ENCODE results near the gene DERA. TPM values are rescaled to one million over a fixed set of nuclear protein-coding genes. Genes with fewer than 3 reads are reported as not detected.
"Not testable (repeated sequence)": the region's sequence is repeated elsewhere in the genome, so short reads cannot be mapped to it uniquely, and the experiment has no call there.

The DERA gene
- 52.6 and 76.0 TPM in 2 replicates for total RNA-seq

DNA sequence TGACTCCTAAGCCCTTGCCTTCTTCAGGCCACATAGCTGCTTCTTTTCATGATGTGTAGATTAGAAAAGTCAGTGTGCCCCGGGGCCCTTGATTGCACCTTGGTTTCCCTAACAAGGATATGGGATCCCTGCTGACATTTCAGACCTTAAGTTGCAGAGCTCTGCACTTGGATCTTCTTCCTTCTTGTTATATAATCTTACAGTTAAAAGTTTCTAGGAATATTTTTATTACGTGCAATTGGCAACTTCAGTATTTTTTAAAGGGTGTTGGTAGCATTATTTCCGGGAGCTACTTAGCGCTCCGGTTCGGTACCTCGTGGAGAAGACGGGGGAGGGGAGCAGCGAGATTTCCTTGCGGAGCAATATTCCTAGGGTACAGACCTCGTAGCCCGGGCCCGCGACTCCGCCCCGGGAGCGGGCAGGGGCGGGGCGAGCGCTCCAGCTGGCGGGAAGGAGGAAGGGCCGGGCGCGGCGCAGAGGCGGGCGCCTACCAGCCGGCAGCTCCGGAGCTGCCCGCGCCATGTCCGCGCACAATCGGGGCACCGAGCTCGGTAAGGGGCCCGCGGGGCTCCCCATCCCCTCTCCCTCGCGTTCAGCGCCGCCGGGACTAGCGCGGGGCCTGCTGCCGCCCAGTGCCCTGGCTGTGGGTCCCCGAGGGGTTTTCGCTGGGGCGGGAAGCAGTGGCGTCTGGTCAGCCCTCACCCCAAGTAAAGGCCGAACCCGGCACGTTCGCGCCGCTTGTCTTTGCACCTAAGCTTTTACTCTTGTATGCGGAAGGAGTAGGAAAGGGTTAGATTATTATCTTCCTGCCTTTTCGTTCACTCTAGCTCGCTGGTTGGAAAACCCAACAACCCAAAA is at the start of gene DERA:
Gene DERA (plus strand): TSS at position 469 of the 858 bp plus-strand sequence. CDS start 52 bp downstream, at position 521.
- peak within 1 kb of the TSS; percentile 77 for H3K4me3 ChIP-seq (ENCODE audit: low read depth, low read length)
- TF ChIP-seq, protein P1, sequence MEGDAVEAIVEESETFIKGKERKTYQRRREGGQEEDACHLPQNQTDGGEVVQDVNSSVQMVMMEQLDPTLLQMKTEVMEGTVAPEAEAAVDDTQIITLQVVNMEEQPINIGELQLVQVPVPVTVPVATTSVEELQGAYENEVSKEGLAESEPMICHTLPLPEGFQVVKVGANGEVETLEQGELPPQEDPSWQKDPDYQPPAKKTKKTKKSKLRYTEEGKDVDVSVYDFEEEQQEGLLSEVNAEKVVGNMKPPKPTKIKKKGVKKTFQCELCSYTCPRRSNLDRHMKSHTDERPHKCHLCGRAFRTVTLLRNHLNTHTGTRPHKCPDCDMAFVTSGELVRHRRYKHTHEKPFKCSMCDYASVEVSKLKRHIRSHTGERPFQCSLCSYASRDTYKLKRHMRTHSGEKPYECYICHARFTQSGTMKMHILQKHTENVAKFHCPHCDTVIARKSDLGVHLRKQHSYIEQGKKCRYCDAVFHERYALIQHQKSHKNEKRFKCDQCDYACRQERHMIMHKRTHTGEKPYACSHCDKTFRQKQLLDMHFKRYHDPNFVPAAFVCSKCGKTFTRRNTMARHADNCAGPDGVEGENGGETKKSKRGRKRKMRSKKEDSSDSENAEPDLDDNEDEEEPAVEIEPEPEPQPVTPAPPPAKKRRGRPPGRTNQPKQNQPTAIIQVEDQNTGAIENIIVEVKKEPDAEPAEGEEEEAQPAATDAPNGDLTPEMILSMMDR (conservative IDR thresholded peaks at IDR 0.05; ENCODE audit: low read depth, low read length): no peak
- no peak for DNase-seq (ENCODE audit: low read depth)

DNA sequence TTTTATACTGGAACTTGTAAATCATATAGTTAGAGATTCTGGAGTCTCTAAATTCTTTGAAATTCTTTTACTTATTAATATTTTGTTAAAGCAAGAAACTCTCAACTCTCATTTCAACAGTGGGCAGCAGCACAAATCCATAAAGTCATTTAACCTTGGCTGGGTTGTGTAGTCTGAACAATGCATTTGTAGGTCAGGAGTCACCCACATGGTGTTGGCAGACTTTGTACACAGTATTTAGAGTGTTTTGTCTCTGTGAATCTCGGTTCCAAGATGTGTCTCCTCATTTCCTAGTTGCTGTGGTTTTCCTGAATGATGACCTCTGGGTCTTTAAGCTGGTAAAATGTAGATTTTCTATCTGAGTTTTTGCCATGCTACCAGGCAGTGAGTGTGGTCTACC is 49.7 kb upstream of the DERA start:
- no peak overlapping the region for H3K4me3 ChIP-seq (ENCODE audit: low read depth, low read length)
- no peak for DNase-seq (ENCODE audit: low read depth)
- TF ChIP-seq, protein P1 (conservative IDR thresholded peaks at IDR 0.05; ENCODE audit: low read depth, low read length): no peak

DNA sequence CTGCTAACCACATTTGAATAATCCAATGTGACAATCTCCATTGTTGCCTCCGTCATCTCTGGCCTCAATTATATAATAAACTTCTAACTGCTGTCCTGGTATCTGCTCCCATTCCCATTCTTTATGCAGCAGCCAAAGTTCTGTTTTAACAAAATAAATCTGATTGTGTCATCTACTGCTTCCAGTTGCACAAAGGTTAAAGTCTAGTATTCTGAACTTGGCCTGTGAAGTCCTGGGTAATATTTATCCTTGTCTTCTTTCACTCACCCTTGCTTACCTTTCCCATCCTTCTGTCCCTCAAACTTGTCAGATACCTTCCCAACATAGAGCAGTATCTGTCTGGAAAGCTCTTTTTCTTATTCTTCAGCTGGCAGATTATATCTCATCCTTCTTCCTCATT is 48.3 kb upstream of the DERA start:
- no peak overlapping the region for H3K4me3 ChIP-seq (ENCODE audit: low read depth, low read length)
- DNase-seq (ENCODE audit: low read depth): no peak
- TF ChIP-seq, protein P1 (conservative IDR thresholded peaks at IDR 0.05; ENCODE audit: low read depth, low read length): no peak

DNA sequence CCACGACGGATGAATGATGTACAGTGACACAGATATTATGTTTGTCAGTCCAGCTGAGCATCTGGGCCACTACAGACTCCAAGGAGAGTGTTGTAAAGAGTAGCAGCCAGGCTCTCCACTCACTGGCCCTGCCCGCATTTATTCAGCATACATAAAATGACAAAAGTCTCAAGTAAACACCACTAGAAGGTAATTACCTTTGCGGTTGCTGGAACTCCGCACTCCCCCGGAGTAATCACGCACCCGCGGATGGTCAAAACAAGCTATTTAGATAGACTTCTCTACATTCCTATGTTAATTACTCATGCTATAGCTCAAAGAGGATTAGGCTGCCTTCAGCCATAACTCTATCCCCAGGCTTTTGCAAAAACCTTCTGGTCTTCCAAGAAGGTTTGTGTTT is 47.8 kb upstream of the DERA start:
- no peak for DNase-seq (ENCODE audit: low read depth)
- TF ChIP-seq, protein P1 (conservative IDR thresholded peaks at IDR 0.05; ENCODE audit: low read depth, low read length): no peak
- no peak overlapping the region for H3K4me3 ChIP-seq (ENCODE audit: low read depth, low read length)

DNA sequence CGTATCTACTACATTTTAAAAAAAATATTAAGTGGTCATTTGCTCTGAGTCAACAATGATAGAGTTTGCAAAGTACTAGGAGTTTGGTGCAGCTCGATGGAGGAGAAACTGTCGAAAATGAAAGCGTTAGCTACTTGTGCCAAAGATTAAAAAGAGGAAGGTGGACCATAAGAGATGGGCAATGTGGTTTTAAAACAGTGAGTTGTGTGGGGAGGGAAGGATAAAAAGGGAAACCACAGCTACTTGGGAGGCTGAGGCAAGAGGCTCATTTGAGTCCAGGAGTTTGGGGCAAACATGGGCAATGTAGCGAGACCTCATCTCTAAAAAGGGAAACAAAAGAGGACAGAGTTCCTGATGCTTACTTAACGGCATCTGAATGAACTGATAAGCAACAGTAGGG is 47.1 kb upstream of the DERA start:
- no peak overlapping the region for H3K4me3 ChIP-seq (ENCODE audit: low read depth, low read length)
- TF ChIP-seq, protein P1 (conservative IDR thresholded peaks at IDR 0.05; ENCODE audit: low read depth, low read length): no peak
- DNase-seq (ENCODE audit: low read depth): no peak

DNA sequence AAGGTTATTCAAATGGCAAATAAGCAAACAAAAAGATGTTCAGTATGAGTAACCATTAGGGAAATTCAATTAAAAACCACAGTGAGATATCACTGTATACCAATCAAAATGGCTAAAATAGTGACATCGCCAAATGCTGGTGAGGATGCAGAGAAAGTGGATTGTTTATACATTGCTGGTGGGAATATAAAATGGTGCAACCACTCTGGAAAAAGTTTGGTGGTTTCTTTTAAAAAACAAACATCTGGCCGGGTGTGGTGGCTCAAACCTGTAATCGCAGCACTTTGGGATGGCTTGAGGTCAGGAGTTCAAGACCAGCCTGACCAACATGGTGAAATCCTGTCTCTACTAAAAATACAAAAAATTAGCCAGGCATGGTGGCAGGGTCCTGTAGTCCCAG is 42.9 kb upstream of the DERA start:
- no peak overlapping the region for H3K4me3 ChIP-seq (ENCODE audit: low read depth, low read length)
- TF ChIP-seq, protein P1 (conservative IDR thresholded peaks at IDR 0.05; ENCODE audit: low read depth, low read length): no peak
- no peak for DNase-seq (ENCODE audit: low read depth)

DNA sequence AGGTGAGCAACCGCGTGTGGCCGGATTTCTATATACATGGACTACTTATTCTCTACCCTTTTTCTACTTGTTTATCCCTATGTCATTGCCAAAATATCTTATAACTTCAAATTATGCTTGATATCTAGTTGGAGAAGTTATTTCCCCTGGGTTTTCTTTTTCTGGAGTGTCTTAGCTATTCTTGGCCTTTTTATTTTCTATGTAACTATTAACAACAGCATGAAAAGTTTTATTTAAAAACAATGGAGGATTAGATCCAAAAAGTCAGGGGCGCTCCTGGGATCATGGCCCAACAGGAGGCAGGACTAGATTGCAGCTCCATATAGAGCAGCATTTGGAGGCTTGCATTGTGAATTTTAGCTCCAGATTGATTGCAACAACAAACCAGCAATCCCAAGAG is 37.6 kb upstream of the DERA start:
- DNase-seq (ENCODE audit: low read depth): no peak
- TF ChIP-seq, protein P1 (conservative IDR thresholded peaks at IDR 0.05; ENCODE audit: low read depth, low read length): no peak
- no peak overlapping the region for H3K4me3 ChIP-seq (ENCODE audit: low read depth, low read length)

DNA sequence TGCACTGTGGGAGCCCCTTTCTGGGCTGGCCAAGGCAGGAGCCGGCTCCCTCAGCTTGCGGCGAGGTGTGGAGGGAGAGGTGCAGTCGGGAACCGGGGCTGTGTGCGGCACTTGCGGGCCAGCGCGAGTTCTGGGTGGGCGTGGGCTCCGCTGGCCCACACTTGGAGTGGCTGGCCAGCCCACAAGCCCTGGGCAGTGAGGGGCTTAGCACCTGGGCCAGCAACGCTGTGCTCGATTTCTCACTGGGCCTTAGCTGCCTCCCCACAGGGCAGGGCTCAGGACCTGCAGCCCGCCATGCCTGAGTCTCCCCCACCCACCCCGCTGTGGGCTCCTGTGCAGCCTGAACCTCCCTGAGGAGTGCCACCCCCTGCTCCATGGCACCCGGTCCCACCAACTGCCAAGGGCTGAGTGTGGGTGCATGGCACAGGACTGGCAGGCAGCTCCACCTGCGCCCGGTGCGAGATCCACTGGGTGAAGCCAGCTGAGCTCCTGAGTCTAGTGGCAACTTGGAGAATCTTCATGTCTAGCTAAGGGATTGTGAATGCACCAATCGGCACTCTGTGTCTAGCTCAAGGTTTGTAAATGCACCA is 36.5 kb upstream of the DERA start:
- H3K4me3 ChIP-seq (ENCODE audit: low read depth, low read length); DNase-seq (ENCODE audit: low read depth): not testable (repeated sequence)

Data from epithelial cell of proximal tubule (primary cell).